Stimulated activated CD4-positive, alpha-beta T cell treated with anti-CD3 and anti-CD28 coated beads, TNF-alpha, amount 100 ng/mL, for 48 hours (primary cell): ENCODE data around the gene TCEA3.

ENCODE experiments used
- DNase-seq, 3 donors: peaks; one replicate each; pipeline ENCODE4 v3.0.0-alpha.2; 2020; ENCODE audit warnings: low read depth in 3 of 3

Gene TCEA3

DNA sequence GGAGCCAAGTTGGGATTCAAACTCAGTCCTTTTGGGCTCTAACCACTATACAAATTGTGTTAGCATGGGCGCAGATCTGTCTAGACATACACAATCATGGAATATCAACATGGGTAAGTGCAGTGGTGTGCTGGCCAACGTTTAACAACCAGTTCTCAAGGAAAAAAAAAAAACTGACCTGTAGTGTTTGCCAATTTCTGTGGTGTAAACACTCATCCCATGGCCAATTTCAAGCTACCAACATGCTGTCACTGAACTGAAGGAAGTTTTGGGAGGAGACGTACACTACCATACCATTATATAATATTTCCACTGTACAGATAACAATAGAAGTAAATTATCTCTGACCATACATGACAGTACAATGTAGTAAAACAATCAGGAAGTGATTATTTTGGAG is 3.2 kb downstream of the TCEA3 start:
- no peak for DNase-seq

GRCh38 chr1:23420778-23421177 is 3.8 kb downstream of the TCEA3 start:
- no peak for DNase-seq

- DNase-seq = no peak
Measured at GRCh38 chr1:23419180-23419579, 5.4 kb downstream of the TCEA3 start.

DNA sequence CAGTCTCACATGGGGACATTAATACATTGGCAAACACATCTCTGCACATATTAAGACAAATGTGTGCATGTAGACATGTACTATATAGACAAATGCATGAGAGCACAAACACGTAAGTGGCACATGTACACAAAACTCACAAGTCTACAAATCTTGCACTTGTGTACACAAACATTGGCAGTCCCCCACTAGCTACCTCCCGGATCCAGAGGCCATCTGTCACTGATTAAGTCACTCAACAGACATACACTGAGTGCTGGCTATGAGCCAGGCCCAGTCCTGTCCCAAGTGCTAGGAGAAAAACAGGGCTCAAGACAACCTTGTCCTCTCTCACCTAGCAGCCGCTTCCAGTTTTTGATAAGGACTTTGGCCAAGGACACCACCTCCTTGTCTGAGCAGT is 7.0 kb downstream of the TCEA3 start:
- DNase-seq = no peak

- no peak for DNase-seq
Measured at GRCh38 chr1:23416964-23417363, 7.6 kb downstream of the TCEA3 start.

GRCh38 chr1:23408797-23409290 is 15.7 kb downstream of the TCEA3 start:
- no peak for DNase-seq

DNA sequence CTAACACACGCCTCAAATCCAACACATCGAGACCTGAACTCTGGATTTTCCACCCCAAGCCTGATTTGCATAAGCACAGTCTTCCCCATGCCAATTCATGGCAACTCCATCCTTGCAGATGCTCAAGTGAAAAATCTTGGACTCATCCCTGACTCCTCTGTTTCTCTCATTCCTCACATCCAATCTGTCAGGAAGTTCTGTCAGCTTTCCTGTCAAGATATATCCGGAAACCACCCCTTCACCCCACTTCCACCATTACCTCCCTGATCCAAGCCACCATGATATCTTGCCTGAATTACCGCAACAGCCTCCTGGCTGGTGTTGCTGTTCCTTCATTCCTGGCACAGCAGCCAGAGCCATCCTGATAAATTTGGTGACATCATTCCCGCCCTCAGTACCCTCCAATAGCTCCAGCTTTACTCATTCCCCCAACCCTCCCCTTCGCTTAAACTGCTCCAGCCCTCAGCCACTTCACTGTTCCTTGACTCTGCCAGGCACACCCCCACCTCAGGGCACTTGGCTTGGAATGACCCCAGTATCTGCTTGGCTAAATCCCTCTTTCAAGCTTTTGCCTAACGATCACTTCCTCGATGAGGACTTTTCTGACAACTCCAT is 17.4 kb downstream of the TCEA3 start:
- no peak for DNase-seq

DNA sequence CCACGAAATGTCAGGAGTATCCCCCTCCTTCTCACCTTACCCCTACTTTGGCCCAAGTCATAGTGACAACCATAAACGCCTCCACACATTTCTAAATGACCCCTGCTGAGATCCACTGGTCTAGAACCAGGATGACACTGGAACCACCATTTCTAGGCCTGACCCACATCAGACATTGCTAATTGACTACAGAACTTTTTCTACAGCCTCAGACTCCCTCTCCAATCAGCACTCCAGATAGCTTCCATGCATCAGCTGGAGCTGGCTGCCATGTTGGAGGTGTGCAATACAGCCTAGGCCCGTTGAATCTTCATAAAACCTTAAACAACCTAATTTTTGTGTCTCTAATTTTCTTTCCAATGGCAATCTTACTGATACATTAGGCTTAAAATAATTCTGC is 18.6 kb downstream of the TCEA3 start:
- no peak for DNase-seq

- DNase-seq = peak; percentile 76 to 84 (median 78)
Measured at GRCh38 chr1:23403735-23404486, 20.6 kb downstream of the TCEA3 start.

- no peak for DNase-seq
Measured at GRCh38 chr1:23403355-23403734, 21.2 kb downstream of the TCEA3 start.

- DNase-seq = no peak
Measured at GRCh38 chr1:23403038-23403336, 21.6 kb downstream of the TCEA3 start.

DNA sequence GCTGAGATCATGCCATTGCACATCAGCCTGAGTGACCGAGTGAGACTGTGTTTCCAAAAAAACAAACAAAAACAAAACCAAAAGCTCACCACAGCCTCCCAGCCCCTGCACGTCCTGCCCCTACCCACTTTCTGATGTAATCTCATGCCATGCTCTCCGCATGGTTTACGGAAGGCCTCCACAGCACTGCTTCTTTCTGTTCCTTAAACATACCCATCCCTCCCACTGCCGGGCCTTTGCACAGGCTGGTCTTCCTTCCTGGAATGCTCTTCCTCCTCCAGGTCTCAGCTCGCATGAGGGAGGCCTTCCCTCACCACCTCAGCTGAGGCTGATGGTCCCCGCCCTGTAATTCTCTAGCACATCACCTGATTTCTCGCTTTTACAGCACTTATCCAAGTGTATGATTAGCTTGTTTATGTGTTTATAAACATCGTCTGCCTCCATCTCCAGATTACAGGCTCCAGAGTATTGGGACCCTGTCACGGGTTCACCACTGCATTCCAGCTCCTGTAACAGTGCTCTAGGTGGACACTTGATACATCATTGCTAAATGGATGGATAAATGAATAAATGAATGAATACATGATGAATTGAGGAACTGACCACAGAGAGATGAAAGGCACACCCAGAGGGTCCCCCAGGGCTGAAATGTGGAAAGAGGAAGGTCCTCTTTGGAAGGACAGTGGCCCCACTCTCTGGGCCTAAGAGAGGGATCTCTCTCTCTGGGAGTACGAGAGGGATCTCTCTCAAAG is 22.1 kb downstream of the TCEA3 start:
- no peak for DNase-seq

GRCh38 chr1:23401313-23401712 is 23.2 kb downstream of the TCEA3 start:
- DNase-seq = no peak

DNA sequence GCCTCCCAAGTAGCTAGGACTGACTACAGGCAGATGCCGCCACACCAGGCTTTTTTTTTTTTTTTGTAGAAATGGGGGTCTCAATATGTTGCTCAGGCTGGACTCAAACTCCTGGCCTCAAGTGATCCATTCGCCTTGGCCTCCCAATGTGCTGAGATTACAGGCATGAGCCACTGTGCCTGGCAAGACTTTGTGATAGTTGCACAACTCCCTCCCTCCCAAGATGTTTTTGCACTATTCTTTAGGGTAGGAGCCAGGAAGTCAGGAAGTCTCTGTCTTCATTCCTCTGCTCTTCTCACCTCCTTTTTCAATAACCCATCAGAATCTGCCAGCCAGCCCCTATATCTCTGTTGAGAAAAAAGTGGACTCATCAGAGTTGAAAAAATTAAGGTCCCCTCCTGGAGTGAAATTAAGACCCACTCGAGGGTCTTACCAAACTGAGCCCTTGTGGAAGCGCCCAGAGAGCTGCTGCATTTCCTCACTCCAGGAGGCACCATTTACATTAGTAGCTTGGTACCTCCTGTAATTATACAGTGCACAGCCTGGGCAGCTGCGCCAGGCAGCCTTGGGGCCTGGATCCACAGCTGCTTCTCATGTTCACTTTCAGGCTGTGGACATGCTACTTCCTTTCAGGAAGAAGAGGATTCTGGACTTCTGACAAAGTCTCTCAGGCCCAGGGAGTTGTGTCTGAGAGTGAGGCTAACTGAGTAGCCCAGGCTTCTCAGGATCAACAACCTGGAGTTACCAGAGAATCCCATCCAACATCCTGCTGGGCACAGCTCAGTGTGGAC is 24.0 kb downstream of the TCEA3 start:
- DNase-seq = no peak

GRCh38 chr1:23399229-23399628 is 25.3 kb downstream of the TCEA3 start:
- no peak for DNase-seq

DNA sequence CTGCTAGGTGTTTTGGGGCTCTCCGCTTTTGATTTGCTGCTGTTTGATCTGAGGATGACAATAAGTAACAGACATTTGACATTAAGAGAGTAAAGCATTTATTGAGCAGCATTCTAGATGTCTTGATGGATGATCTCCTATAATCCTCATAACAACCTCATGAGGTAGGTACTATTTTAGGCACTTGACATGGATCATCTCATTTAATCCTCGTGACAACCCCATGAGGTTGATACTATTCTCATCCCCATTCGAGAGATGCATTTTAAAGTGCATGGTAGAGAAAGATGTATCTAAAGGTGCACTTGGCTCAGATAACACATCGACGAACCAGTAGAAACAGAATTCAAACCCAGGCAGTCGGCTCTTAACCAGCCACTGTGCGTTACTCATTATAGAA is 26.6 kb downstream of the TCEA3 start:
- no peak for DNase-seq

- no peak for DNase-seq
Measured at GRCh38 chr1:23396380-23396779, 28.2 kb downstream of the TCEA3 start.

- DNase-seq = no peak
Measured at GRCh38 chr1:23395849-23396248, 28.7 kb downstream of the TCEA3 start.

DNA sequence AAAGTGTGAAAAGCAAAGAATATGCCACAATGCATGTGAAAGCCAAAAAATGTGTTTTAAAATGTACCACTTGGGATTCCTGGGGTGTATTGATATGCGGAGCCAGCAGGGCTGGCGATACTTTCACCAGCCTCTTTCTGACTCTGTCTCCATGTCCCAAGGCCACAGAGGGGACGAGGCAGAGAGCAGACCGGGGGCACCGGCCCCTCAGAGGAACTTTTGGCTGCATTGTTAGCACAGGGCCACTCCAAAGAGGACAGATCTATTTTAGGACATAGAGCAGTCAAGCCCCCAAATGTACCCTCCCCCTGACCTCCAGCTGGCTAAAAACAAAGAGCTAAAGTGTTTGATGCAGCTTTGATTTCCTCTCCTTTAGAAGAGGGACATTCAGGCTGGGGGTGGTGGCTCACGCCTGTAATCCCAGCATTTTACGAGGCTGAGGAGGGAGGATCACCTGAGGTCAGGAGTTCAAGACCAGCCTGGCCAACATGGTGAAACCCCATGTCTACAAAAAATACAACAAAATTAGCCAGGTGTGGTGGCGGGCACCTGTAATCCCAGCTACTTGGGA is 29.3 kb downstream of the TCEA3 start:
- DNase-seq = no peak

DNA sequence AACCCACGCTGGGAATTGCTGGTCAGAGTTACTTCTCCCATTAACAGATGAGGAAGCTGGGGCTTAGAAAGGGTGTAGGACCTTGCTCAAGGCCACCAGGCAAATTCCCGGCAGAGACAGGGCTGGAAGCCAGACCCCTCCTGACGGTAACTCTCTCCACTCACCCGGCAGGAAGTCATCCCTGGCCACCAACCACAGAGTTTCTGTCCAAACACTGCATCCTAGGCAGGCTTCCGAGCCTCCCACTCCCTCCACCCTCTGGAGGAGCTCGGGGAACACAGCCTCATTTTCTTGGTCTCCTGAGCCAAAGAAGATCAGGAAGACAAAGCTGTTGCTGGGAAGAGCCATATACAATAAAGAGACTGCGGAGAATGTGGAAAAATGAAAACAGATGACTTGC is 29.9 kb downstream of the TCEA3 start:
- no peak for DNase-seq

- no peak for DNase-seq
Measured at GRCh38 chr1:23394181-23394580, 30.4 kb downstream of the TCEA3 start.

DNA sequence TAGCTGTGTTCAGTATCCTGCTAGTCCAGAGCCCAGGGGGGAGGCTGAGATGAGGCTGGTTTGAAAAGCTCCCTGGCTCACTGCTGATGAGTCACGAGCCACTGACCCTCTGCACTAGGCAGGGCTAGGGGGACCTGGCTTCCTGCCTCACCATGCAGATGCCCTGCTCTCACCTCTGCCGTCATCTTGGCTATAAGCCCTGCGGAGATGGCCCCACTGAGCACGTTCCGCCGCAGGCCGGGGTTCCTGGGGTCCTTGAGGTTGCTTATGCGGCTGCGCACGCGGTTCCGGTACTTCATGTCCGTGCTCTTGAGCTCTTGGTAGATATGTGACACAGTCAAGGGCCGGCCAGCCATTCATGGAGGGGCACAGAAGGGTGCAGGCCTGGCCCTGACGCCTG is 30.8 kb downstream of the TCEA3 start:
- no peak for DNase-seq
